K562 (cell line): ENCODE data around the gene FBLIM1. TPM values are rescaled to one million over a fixed set of nuclear protein-coding genes. Genes with fewer than 3 reads are reported as not detected.

Experiments used
- ATAC-seq: fragments of 200-7000 bp; cut with Tn5 transposase; 3 replicates; pipeline ENCODE4 v1.9.1; 2020; ENCODE audit warnings: moderate library complexity
- BruUV-seq: library from RNA; stranded (reverse); fragments of 400-500 nt; replicated peaks from 2 replicates; lab custom pipeline; 2021; lab: Mats Ljungman, UMichigan
- CTCF ChIA-PET: fragments of 300-600 bp; formaldehyde crosslinking; extraction: SDS; loops from one replicate; lab custom pipeline; 2021; ENCODE audit warnings: low intra/inter-chr PET ratio; lab: Yijun Ruan, JAX
- POLR2A ChIA-PET: fragments of 300-600, 350-650 bp; sonication (Branson Sonifier 250); formaldehyde crosslinking; extraction: SDS; loops from one replicate; lab custom pipeline; 2021; ENCODE audit warnings: antibody characterized with exemption, inconsistent platforms; lab: Yijun Ruan, JAX
- DNase-seq, 4 experiments: peaks; one replicate each; pipeline versions ENCODE4 v3.0.0 to v3.0.0-alpha.2; 2011 to 2018; ENCODE audit warnings: low spot score in 3 of 4, mixed read lengths in 3 of 4; ENCODE audit errors: extremely low read depth in 1 of 4
- FAIRE-seq: peaks from 2 replicates; lab custom pipeline; 2011; peaks lifted over from hg19 to GRCh38; lab: Jason Lieb, UNC
- H2AFZ ChIP-seq: 2 replicates; pipeline ENCODE4 v1.6.0; 2011; ENCODE audit warnings: low read depth, low read length, control low read depth, inconsistent platforms
- H3K27ac ChIP-seq: fragments of 200-600 bp; 3 replicates; pipeline ENCODE4 v1.8.0; 2011; ENCODE audit warnings: low read depth, mild to moderate bottlenecking, control low read depth, inconsistent platforms, low read length, moderate library complexity, mixed read lengths; ENCODE audit errors: extremely low read depth
- H3K27me3 ChIP-seq, 2 experiments: fragments of 300-600 bp in 1 of 2; 2 replicates in 1 of 2; 3 replicates in 1 of 2; pipeline versions ENCODE4 v1.6.0 to v1.8.0; 2011; ENCODE audit warnings: inconsistent platforms in 2 of 2, low read length in 2 of 2, mild to moderate bottlenecking in 1 of 2, mixed read lengths in 1 of 2, moderate library complexity in 1 of 2; ENCODE audit not compliant: control insufficient read depth in 2 of 2, insufficient read depth in 2 of 2
- H3K36me3 ChIP-seq: fragments of 300-600 bp; 3 replicates; pipeline ENCODE4 v1.8.0; 2011; ENCODE audit warnings: mild to moderate bottlenecking, low read length, inconsistent platforms; ENCODE audit not compliant: control insufficient read depth, insufficient read depth
- H3K4me1 ChIP-seq, 2 experiments: fragments of 200-600 bp in 1 of 2; replicated peaks in 1 of 2; 2 replicates in 1 of 2; 3 replicates in 1 of 2; pipeline versions ENCODE4 v1.5.1 to v1.8.0; 2011; ENCODE audit warnings: inconsistent platforms in 2 of 2, low read length in 2 of 2, mild to moderate bottlenecking in 1 of 2, mixed read lengths in 1 of 2, moderate library complexity in 1 of 2; ENCODE audit not compliant: control insufficient read depth in 2 of 2, insufficient read depth in 2 of 2
- H3K4me2 ChIP-seq: 2 replicates; pipeline ENCODE4 v1.6.1; 2011; ENCODE audit warnings: low read length, control low read depth, inconsistent platforms, mixed read lengths; ENCODE audit not compliant: insufficient read depth
- H3K4me3 ChIP-seq: fragments of 200-600 bp; sonication (generic), shearing (Covaris generic); 2 replicates; pipeline ENCODE4 v1.5.1; 2016; ENCODE audit warnings: control low read depth, inconsistent platforms
- H3K79me2 ChIP-seq: fragments of 200-600 bp; 3 replicates; pipeline ENCODE4 v1.8.0; 2011; ENCODE audit warnings: low read length, inconsistent platforms; ENCODE audit not compliant: control insufficient read depth, insufficient read depth
- H3K9ac ChIP-seq, 2 experiments: 2 replicates each; pipeline versions ENCODE4 v1.6.0 to v1.6.1; 2011; ENCODE audit warnings: low read depth in 2 of 2, low read length in 2 of 2, control low read depth in 1 of 2, inconsistent platforms in 1 of 2, mild to moderate bottlenecking in 1 of 2, mixed read lengths in 1 of 2; ENCODE audit not compliant: insufficient read depth in 1 of 2
- H3K9me1 ChIP-seq: one replicate; pipeline ENCODE4 v1.6.0; 2011; ENCODE audit warnings: inconsistent platforms, mild to moderate bottlenecking, low read length, moderate library complexity; ENCODE audit not compliant: control insufficient read depth, insufficient read depth
- H3K9me3 ChIP-seq: replicated peaks from 2 replicates; pipeline ENCODE4 v1.5.1; 2011; ENCODE audit warnings: low read depth, low read length, inconsistent platforms; ENCODE audit not compliant: control insufficient read depth, insufficient read depth
- H4K20me1 ChIP-seq: replicated peaks from 2 replicates; pipeline ENCODE4 v1.6.1; 2011; ENCODE audit warnings: low read length, inconsistent platforms, mixed read lengths; ENCODE audit not compliant: control insufficient read depth, insufficient read depth
- ARID1B ChIP-seq: fragments of 450-650 bp; IDR thresholded peaks from 2 replicates; pipeline ENCODE4 v1.6.1; 2016; ENCODE audit warnings: antibody characterized with exemption, mild to moderate bottlenecking, inconsistent platforms
- ARID2 ChIP-seq: fragments of 450-650 bp; IDR thresholded peaks from 2 replicates; pipeline ENCODE4 v1.6.1; 2017; ENCODE audit warnings: antibody characterized with exemption, mild to moderate bottlenecking
- CC2D1A ChIP-seq: fragments of 450-650 bp; IDR thresholded peaks from 2 replicates; pipeline ENCODE4 v1.6.1; 2017; ENCODE audit warnings: mild to moderate bottlenecking
- ESRRA ChIP-seq: fragments of 450-650 bp; IDR thresholded peaks from 2 replicates; pipeline ENCODE4 v1.6.1; 2014; ENCODE audit warnings: low read depth, mild to moderate bottlenecking, moderate library complexity, borderline replicate concordance
- FOXA3 ChIP-seq, 2 experiments: fragments of 450-650 bp in 1 of 2; sonication (generic) in 1 of 2; formaldehyde crosslinking; IDR thresholded peaks in 1 of 2; conservative IDR thresholded peaks in 1 of 2; 2 replicates each; pipeline versions ENCODE4 v1.4.0 to v1.8.0; 2020 to 2022; ENCODE audit warnings: mild to moderate bottlenecking in 2 of 2, missing genetic modification reagents in 1 of 2
- KLF13 ChIP-seq: fragments of 450-650 bp; IDR thresholded peaks from 2 replicates; pipeline ENCODE4 v1.6.1; 2016; ENCODE audit warnings: missing genetic modification characterization, low read depth, mild to moderate bottlenecking, missing compliant biosample characterization, moderate library complexity, borderline replicate concordance
- POLR2AphosphoS5 ChIP-seq: IDR thresholded peaks from 2 replicates; pipeline ENCODE4 v1.6.1; 2011; ENCODE audit warnings: mild to moderate bottlenecking, low read depth, low read length, moderate library complexity; ENCODE audit not compliant: control insufficient read depth, insufficient read depth
- RBM22 ChIP-seq: fragments of 200-400 bp; formaldehyde crosslinking; IDR thresholded peaks from 2 replicates; pipeline ENCODE4 v1.6.1; 2018; ENCODE audit warnings: low read length, low read depth; ENCODE audit not compliant: poor library complexity, severe bottlenecking
- SAFB ChIP-seq: fragments of 200-400 bp; formaldehyde crosslinking; IDR thresholded peaks from 2 replicates; pipeline ENCODE4 v1.6.1; 2017; ENCODE audit warnings: low read depth, low read length, borderline replicate concordance
- SRSF3 ChIP-seq: fragments of 200-400 bp; formaldehyde crosslinking; IDR thresholded peaks from 2 replicates; pipeline ENCODE4 v1.6.1; 2016; ENCODE audit warnings: mild to moderate bottlenecking, low read length, moderate library complexity; ENCODE audit not compliant: insufficient read depth
- VEZF1 ChIP-seq: fragments of 200-800 bp; sonication (Bioruptor generic); IDR thresholded peaks from 2 replicates; pipeline ENCODE4 v1.6.1; 2017; ENCODE audit warnings: missing genetic modification characterization, missing compliant biosample characterization
- ZC3H11A ChIP-seq: IDR thresholded peaks from 2 replicates; pipeline ENCODE4 v1.6.1; 2012; ENCODE audit warnings: low read depth, low read length, improper control_type of control experiment
- ZNF197 ChIP-seq: fragments of 200-800 bp; sonication (Bioruptor generic); IDR thresholded peaks from 2 replicates; pipeline ENCODE4 v1.6.1; 2016; ENCODE audit warnings: low read depth, missing genetic modification characterization, missing compliant biosample characterization
- ZNF408 ChIP-seq: fragments of 250-450 bp; sonication (Bioruptor Pico); IDR thresholded peaks from 2 replicates; pipeline ENCODE4 v1.4.0; 2020; ENCODE audit warnings: low read depth, mild to moderate bottlenecking, moderate library complexity
- ZNF436 ChIP-seq: fragments of 250-450, 450-650 bp; sonication (Bioruptor Pico); formaldehyde crosslinking; IDR thresholded peaks from 2 replicates; pipeline ENCODE4 v1.7.0; 2020; ENCODE audit warnings: mild to moderate bottlenecking
- ZNF639 ChIP-seq, 2 experiments: fragments of 200-800 bp in 1 of 2; sonication (Bioruptor generic) in 1 of 2; sonication (generic) in 1 of 2; formaldehyde crosslinking in 1 of 2; IDR thresholded peaks in 1 of 2; conservative IDR thresholded peaks in 1 of 2; 2 replicates each; pipeline versions ENCODE4 v1.5.0 to v1.6.1; 2016 to 2020; ENCODE audit warnings: missing compliant biosample characterization in 1 of 2, missing genetic modification characterization in 1 of 2, missing genetic modification reagents in 1 of 2
- ZSCAN32 ChIP-seq: fragments of 450-650 bp; formaldehyde crosslinking; IDR thresholded peaks from 2 replicates; pipeline ENCODE4 v1.4.0; 2020; ENCODE audit warnings: mild to moderate bottlenecking, moderate library complexity
- WGBS: fragments of 100-300 bp; shearing (Covaris generic); methylation state at CpG from one replicate; pipeline ENCODE4 v1.1.6; 2016; ENCODE audit warnings: low coverage, mixed read lengths; ENCODE audit not compliant: insufficient coverage; ENCODE audit errors: missing lambda C conversion rate; 5-methylcytosine and 5-hydroxymethylcytosine counted together
- in situ Hi-C: fragments of 300-500 bp; cut with MboI; formaldehyde crosslinking; loops from 4 replicates; pipeline ENCODE4 v1.15.0; 2018; ENCODE audit warnings: inconsistent platforms, mixed read lengths
- intact Hi-C: fragments of 100-400 bp; cut with micrococcal nuclease; formaldehyde crosslinking; loops from 2 replicates; pipeline ENCODE4 v1.14.2; 2022
- polyA plus RNA-seq, 8 experiments: library from polyadenylated mRNA; depleted of rRNA in 4 of 8; stranded (reverse) in 5 of 8; unstranded in 3 of 8; fragments of >200 nt; fragmentation: Nextera tagmentation in 2 of 8; fragmentation: Illumina TruSeq in 1 of 8; extraction: Ambion mirVana in 2 of 8; extraction: Trizol in 1 of 8; gene quantifications; 2 replicates each; pipeline versions ENCODE4 v1.2.1 to v1.2.3, GENCODE V29; 2011 to 2014; ENCODE audit warnings: inconsistent platforms in 1 of 8, missing spikeins in 1 of 8
- total RNA-seq, 7 experiments: library from RNA; depleted of rRNA in 6 of 7; stranded (reverse); fragments of >200 nt in 6 of 7; fragmentation: Illumina TruSeq in 2 of 7; extraction: Trizol in 2 of 7; gene quantifications; 2 replicates each; pipeline versions ENCODE4 v1.2.1 to v1.2.3, GENCODE V29; 2011 to 2021; ENCODE audit warnings: low replicate concordance in 1 of 7

The FBLIM1 gene
- total and polyA plus RNA-seq, 9 of the 15 experiments (the other 6 are each of a cell fraction or from before 2014, with no cell fraction given): 0.14 to 0.24 TPM; not detected in 7

GRCh38 chr1:15835741-15836510 lies 77.3 kb downstream of the FBLIM1 start:
- 1% methylated on average over 66 of the region's 66 CpGs for WGBS
- DNase-seq (peak; percentile 91 to 100 (median 95)), ATAC-seq (peak; percentile 66), FAIRE-seq (peak; percentile 97)
- Histone ChIP-seq H3K36me3 (no peaks in the 10 kb centered on the region), H4K20me1 (no peaks in the 10 kb centered on the region), H3K9me1 (no peaks in the 10 kb centered on the region), H3K4me1 (peaks cover 4 to 45% of the 10 kb centered on the region in 2 experiments), H3K27ac (peak overlapping the region; percentile 99), H3K27me3 (no peaks in the 10 kb centered on the region), H3K79me2 (peaks cover 53% of the 10 kb centered on the region), H3K4me3 (peak overlapping the region; percentile 65), H3K4me2 (peak overlapping the region; percentile 97), H3K9ac (peak overlapping the region; percentile 92 to 97), H2AFZ (peak overlapping the region; percentile 99), H3K9me3 (no peaks in the 10 kb centered on the region)
- TSS peak; percentile 81 for BruUV-seq
- ChIA-PET CTCF (no interaction called here), POLR2A (interaction anchor here (0.7 to 4.5 kb wide), 8 partner anchors 8 to 165 kb away, joined by 3 to 96 read pairs (median 3); partner anchors contain the start of gene SPEN)
- in situ Hi-C loops (no loop called here), intact Hi-C loops (loop anchor here (1.0 to 10.0 kb wide), 3 partner anchors 13 to 311 kb away; partner anchors contain the start of genes CASP9 and DNAJC16)
- TF ChIP-seq ZNF197 (peak; percentile 61; the same call in 1 of the 2 replicates), SAFB (peak; percentile 77; the same call in 1 of the 2 replicates), ARID2 (no peak), POLR2AphosphoS5 (peak; percentile 89), ZSCAN32 (CRISPR knock-in tag) (peak; percentile 43; the same call in 1 of the 2 replicates), CC2D1A (0 out of 2 replicates have a peak, but pooled peaks have one; percentile 12), KLF13 (tag) (0 out of 2 replicates have a peak, but pooled peaks have one; percentile 11), VEZF1 (CRISPR knock-in tag) (peak; percentile 94), SRSF3 (no peak), ZNF436 (CRISPR knock-in tag) (no peak), ZNF408 (no peak), RBM22 (peak; percentile 18), ESRRA (0 out of 2 replicates have a peak, but pooled peaks have one; percentile 40), ZC3H11A (no peak), ZNF639 (CRISPR knock-in tag; conservative IDR thresholded peaks at IDR 0.05 in 1 of 2, IDR thresholded peaks at IDR 0.05 in 1 of 2) (0 out of 4 replicates have a peak, but pooled peaks of 1 of the 2 experiments have one; percentile 50), ARID1B (no peak; the same call in 1 of the 2 replicates), FOXA3 (CRISPR knock-in tag; conservative IDR thresholded peaks at IDR 0.05 in 1 of 2, IDR thresholded peaks at IDR 0.05 in 1 of 2) (peak in 1 of 2 experiments; percentile 81; a peak in 2 of 4 replicates)
